DND-41 (cell line): ENCODE data around the gene MEPE.
A peak's percentile ranks its signal among the peaks of the same experiment; 100 is the strongest.

ENCODE experiments used
- EZH2 ChIP-seq: IDR thresholded peaks from 3 replicates; pipeline ENCODE4 v1.6.1; 2012; ENCODE audit warnings: borderline replicate concordance, low read depth, mild to moderate bottlenecking, moderate library complexity, low read length, inconsistent platforms; ENCODE audit not compliant: severe bottlenecking
- TF ChIP-seq, protein P1 (sequence below): IDR thresholded peaks from 2 replicates; pipeline ENCODE4 v1.5.1; 2012; ENCODE audit warnings: borderline replicate concordance, low read length, moderate library complexity, mild to moderate bottlenecking; ENCODE audit not compliant: poor library complexity, severe bottlenecking; ENCODE audit errors: extremely low read depth

DNA sequence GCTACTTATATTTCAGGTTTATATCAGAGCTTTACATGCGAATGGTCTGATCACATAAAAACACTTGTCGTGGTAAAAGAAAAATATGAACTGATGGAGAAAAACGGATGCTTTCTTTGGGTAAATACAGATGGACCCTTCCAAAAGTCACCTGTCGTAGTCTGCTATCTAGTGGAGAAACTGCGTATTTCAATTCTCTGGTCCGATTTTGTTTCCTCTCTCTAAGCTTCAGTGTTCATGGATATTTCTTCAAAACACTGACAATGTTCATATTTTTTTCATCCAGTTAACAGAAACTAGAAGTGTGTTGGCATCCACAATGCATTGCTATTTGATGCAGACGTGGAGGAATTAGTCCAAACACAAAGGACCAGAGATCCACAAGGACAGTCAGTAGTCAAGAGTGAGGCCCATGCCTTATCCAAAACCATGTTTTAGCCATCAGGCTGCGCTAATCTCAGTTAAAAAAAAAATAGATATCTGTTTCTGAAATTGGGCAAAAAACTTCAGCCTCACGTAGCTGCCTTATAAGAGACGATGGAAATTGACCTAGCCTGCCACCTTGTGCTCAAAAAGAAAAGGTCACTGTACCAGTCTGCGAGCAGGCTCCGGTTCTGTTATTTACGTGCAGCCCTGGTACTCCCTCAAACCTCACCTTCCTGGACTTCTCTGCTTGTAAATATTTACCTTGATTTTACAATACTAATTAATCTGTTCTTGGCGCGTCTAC lies 16.0 kb downstream of the MEPE start:
- no peak for TF ChIP-seq EZH2
- TF ChIP-seq, protein P1, sequence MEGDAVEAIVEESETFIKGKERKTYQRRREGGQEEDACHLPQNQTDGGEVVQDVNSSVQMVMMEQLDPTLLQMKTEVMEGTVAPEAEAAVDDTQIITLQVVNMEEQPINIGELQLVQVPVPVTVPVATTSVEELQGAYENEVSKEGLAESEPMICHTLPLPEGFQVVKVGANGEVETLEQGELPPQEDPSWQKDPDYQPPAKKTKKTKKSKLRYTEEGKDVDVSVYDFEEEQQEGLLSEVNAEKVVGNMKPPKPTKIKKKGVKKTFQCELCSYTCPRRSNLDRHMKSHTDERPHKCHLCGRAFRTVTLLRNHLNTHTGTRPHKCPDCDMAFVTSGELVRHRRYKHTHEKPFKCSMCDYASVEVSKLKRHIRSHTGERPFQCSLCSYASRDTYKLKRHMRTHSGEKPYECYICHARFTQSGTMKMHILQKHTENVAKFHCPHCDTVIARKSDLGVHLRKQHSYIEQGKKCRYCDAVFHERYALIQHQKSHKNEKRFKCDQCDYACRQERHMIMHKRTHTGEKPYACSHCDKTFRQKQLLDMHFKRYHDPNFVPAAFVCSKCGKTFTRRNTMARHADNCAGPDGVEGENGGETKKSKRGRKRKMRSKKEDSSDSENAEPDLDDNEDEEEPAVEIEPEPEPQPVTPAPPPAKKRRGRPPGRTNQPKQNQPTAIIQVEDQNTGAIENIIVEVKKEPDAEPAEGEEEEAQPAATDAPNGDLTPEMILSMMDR, result peak; percentile 63
